ENCODE results near the gene PHACTR1.
"Not testable (repeated sequence)": the region's sequence is repeated elsewhere in the genome, so short reads cannot be mapped to it uniquely, and the experiment has no call there.

Gene PHACTR1

GRCh38 chr6:13147782-13148181, 431.2 kb downstream of the PHACTR1 start:
- no peak for DNase-seq (ENCODE audit: low read depth, low spot score)

DNA sequence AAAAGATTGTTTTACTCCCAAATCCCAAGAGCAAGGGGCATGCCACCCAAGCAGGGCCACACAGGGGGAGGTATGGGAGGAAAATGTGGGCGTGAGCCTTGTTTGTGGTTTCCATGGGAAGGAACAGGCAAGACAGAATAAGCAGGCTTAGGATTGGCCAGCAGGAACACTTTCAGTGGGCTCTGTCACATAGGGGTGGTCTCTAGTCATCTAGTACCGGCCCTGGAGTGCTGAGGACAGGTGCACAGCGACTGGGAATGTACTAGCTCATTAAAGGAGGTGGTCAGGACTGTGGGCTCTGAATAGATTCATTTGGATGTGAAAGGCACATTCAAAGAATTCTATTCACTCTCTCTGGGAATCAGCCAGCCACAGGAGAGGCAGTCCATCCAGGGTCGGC, 436.2 kb downstream of the PHACTR1 start:
- DNase-seq (ENCODE audit: low read depth, low spot score), result peak; percentile 59

DNA sequence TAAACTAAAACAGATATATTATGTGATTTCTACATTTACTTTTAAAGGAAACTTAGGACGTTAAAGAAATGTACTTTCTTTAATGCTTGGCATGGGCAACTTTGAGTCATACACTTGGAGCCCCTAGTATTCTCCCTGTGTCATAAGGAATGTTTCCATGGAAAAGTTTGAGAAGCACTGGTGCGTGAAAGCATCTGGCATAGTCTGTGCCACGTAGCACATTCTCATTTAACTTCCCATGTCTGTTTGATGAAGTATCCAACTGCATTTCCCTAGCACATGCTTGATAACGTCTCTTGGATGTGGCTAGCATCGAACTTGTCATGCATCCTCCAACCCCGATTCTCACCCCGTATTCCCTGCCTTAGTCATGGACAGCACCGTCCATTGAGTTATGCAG, 439.8 kb downstream of the PHACTR1 start:
- no peak for DNase-seq (ENCODE audit: low read depth, low spot score)

DNA sequence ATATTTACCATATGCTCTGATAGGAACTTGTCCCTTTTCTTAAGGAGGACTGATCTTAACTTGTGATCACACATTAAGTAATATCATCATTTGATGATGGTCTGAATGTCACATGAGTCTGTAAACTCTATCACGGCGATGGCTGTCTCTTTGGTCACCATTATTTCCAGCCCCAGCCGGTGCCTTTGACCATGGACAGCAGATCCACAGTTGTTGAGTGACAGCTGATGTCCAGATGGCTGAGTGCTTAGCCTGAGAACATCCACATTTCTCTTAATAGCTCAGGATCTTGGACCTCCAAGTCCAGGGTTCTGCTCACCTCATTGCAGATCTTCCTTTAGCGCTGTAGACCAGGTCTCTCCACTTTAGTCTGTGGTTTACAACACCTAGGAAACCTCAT, 440.7 kb downstream of the PHACTR1 start:
- no peak for DNase-seq (ENCODE audit: low read depth, low spot score)

- no peak for DNase-seq (ENCODE audit: low read depth, low spot score)
Observed at GRCh38 chr6:13159300-13159699, 442.7 kb downstream of the PHACTR1 start.

- DNase-seq (ENCODE audit: low read depth, low spot score), result not testable (repeated sequence)
Observed at GRCh38 chr6:13159822-13160221, 443.3 kb downstream of the PHACTR1 start.

- no peak for DNase-seq (ENCODE audit: low read depth, low spot score)
Observed at GRCh38 chr6:13163161-13163944, 446.8 kb downstream of the PHACTR1 start.

GRCh38 chr6:13164291-13164690, 447.7 kb downstream of the PHACTR1 start:
- DNase-seq (ENCODE audit: low read depth, low spot score), result no peak

DNA sequence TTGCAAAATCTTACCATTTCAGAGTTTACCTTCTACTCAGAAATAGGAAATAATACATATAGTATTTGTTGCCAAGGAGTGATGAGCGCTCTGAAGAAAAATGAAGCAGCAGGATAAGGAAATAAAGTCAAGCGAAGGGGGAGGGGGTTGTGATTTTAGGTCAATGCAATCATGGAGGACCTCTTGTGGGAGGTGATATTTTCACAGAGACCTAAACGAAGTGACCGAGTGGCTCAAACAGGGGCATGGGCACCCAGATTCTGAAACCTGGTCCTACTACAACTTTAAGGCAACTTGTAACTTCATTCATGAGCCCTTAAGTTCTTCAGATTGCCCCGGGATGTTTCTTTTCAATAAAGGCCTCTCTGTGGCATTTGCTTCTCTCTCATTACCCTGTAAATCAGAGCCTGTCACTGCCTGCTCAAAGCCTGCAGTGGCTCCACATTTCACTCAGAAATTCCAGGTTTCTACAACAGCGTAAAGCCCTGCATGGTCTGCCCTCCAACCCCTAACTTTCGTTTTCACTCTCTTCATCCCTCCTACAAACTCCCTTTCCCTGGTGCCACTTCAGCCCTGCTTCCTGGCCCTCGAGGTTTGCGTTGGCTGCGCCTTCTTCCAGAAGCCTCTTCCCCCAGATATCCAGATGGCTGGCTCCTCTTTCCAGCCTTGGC, 449.1 kb downstream of the PHACTR1 start:
- no peak for DNase-seq (ENCODE audit: low read depth, low spot score)

DNA sequence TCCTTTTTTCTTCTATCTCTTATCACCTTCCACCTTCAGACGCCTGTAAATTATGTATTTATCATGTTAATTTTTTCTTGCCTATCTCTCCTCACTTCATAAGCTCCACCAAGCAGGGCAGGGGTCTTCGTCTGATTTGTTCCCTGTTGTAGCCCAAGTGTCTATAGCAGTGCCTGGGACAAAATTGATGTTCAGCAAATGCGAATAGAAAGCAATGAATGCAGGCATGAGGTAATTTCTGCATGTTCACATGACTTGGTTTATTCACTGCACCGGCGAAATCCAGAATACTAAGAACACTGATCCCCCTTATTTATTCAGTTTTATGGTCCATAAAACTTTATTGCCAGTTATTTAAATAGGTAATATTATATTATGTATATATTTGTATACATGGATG, 449.7 kb downstream of the PHACTR1 start:
- no peak for DNase-seq (ENCODE audit: low read depth, low spot score)

- no peak for DNase-seq (ENCODE audit: low read depth, low spot score)
Observed at GRCh38 chr6:13166916-13167315, 450.3 kb downstream of the PHACTR1 start.

GRCh38 chr6:13172291-13172690, 455.7 kb downstream of the PHACTR1 start:
- no peak for DNase-seq (ENCODE audit: low read depth, low spot score)

DNA sequence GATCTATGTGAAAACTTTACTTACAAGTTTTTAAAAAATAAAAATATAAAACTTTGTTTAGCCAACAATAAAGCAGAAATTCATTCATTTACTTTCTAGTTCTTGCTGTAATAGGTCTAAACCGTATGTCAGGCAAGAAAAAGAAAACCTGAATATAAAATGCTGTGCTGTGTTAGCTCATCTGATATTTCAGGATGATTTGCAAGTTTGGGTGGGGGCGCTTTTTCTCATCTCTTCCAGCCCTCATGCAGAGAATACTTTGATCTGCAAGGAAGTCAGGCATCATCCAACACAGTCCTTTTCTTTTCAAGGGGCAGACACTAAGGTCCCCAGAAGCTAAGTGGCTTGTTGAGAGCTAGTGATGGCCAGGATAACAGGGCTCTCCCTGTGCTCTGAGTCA, 458.5 kb downstream of the PHACTR1 start:
- no peak for DNase-seq (ENCODE audit: low read depth, low spot score)

- peak; percentile 33 for DNase-seq (ENCODE audit: low read depth, low spot score)
Observed at GRCh38 chr6:13175759-13176158, 459.2 kb downstream of the PHACTR1 start.

- DNase-seq (ENCODE audit: low read depth, low spot score), result no peak
Observed at GRCh38 chr6:13177664-13178063, 461.1 kb downstream of the PHACTR1 start.

DNA sequence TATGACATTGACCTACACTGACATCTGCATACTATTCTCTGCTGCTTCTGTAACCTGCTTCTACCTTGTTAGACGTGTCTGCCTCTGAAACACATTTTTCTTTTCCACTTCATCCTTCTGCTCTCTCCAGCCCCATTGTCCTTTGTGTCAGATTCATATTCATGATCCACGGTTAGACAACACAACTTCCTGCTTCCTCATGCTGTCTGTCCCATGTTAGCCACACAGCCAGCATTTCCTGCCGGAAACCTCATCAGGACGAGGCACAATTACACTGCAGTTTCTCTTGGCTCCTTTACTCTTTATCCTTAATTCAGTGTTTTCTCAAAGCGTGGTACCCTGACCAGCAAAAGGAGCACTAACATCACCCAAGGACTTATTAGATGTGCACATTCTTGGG, 461.5 kb downstream of the PHACTR1 start:
- DNase-seq (ENCODE audit: low read depth, low spot score), result no peak

DNA sequence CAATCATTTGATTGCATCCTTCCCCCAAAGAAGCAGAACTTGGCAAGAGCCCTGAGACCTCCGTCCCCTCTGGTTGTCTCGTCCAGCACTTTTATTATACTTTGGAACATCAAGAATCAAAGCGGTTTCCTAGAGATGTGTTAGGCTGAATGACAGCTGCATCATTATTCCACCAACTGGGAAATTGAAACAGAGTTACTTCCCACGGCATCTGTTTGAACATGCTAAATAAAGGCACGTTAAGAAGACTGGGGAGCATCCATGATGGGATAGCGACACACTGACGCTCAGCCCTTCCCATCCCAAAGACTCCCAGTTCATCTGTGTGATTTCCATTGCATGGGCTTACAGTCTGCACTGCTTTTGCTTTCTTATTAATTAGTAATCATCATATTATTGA, 464.0 kb downstream of the PHACTR1 start:
- no peak for DNase-seq (ENCODE audit: low read depth, low spot score)

DNA sequence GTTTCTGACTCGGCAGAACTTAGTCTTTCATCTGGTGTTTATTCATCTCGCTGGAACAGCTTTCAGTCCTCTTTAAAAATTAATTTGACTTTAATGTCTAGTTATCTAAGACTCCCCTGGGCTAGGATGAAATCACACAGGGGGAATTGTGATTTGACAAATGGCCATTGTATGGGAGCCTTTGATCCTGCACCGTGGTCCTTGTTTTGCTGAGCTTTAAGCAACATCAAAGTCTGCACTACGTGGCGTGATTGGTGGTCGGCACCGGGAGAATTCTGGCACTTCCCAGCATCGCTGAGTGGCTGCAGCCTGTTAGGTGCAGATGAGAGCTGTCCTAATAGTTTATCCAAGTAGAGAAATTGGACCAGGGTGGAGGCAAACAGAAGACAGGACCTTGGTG, 464.8 kb downstream of the PHACTR1 start:
- no peak for DNase-seq (ENCODE audit: low read depth, low spot score)

DNA sequence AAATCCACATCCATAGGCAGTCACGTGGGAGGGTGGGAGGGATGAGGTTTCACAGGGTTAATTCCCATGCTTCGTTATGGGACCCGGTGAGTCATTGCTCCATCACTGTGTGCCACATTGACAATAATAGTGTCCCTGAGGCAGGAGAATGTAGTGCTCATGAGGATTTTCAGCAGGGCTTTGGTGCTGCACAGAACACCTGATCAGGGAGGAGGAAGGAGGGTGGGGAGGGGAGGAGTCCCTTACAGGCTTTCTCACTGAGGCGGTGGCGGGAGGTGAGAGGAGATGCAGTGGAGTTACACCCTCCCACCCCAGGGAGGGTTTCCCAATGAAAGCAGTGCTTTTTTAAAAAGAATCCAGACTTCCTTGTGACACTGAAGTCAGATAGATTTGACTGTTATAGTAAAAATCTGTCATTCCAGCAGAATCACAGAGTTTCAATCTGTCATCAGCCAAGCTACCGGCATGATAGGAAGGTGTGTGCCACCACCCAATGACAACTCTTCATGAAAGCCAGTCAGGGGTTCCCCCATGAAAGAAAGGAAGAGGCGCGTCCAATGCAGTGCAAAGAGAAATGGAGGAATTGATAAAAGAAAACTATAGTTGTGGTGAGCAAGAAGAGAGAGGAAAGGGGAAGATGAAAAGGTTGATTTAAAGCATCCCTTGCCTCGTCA, 467.0 kb downstream of the PHACTR1 start:
- DNase-seq (ENCODE audit: low read depth, low spot score), result no peak

- no peak for DNase-seq (ENCODE audit: low read depth, low spot score)
Observed at GRCh38 chr6:13184089-13184468, 467.5 kb downstream of the PHACTR1 start.

DNA sequence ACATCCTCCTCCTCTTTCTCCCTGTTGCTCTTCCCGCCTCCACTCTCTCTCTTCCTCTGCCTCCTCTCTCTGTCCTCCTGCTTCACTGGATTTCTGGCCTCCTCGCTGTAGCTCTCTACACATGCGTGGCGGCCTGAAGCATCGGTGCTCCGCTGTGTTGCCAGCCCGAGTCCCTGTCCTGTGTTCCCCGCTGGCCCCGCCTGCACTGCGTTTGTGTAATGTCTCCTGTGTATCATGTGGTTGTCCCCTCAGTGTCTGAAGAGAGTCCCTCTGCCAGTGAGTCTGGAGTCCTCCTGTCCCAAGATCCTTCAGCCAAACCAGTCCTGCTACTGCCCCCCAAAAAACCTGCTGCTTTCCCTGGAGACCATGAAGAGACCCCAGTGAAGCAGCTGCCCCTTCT, 468.0 kb downstream of the PHACTR1 start:
- no peak for DNase-seq (ENCODE audit: low read depth, low spot score)

DNA sequence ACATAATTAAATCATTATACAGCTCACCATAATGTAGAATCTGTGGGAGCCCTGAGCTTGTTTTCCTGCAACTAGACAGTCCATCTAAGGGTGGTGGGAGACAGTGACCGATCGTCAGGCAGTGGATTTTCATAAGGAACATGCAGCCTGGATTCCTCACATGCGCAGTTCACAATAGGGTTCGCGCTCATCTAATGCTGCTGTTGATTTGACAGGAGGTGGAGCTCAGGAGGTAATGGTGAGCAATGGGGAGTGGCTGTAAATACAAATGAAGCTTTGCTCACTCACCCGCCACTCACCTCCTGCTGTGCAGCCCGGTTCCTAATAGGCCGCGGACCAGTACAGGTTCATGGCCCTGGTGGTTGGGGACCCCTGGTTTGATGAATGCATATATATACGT, 470.3 kb downstream of the PHACTR1 start:
- no peak for DNase-seq (ENCODE audit: low read depth, low spot score)

GRCh38 chr6:13187692-13188091, 471.1 kb downstream of the PHACTR1 start:
- no peak for DNase-seq (ENCODE audit: low read depth, low spot score)
